Measurements from ENCODE around the gene ATP5PO. TPM values are rescaled to one million over a fixed set of nuclear protein-coding genes. Genes with fewer than 3 reads are reported as not detected.

ATP5PO gene
- total RNA-seq, 1 donor from 2014 or later: 193 TPM

- Mint-ChIP-seq H3K4me1 (ENCODE audit: low read depth) (peaks cover 7% of the 10 kb centered on the region), H3K27ac (no peak overlapping the region), H3K4me3 (ENCODE audit: low read depth) (no peak overlapping the region), H3K9me3 (ENCODE audit: low read depth) (no peaks in the 10 kb centered on the region), H3K36me3 (ENCODE audit: insufficient read depth) (peaks cover 12% of the 10 kb centered on the region), H3K27me3 (peaks cover 7% of the 10 kb centered on the region)
- TF ChIP-seq CTCF (IDR thresholded peaks at IDR 0.05; ENCODE audit: unreplicated experiment): no peak
- DNase-seq (ENCODE audit: low spot score, unreplicated experiment): no peak
Measured at GRCh38 chr21:33898586-33898985, 17.0 kb downstream of the ATP5PO start.

GRCh38 chr21:33897739-33898138 lies 17.9 kb downstream of the ATP5PO start:
- no peak for TF ChIP-seq CTCF (IDR thresholded peaks at IDR 0.05; ENCODE audit: unreplicated experiment)
- H3K4me1 Mint-ChIP-seq (ENCODE audit: low read depth): peaks cover 7% of the 10 kb centered on the region
- H3K27ac Mint-ChIP-seq: no peak overlapping the region
- H3K4me3 Mint-ChIP-seq (ENCODE audit: low read depth): no peak overlapping the region
- H3K27me3 Mint-ChIP-seq: peaks cover 7% of the 10 kb centered on the region
- H3K36me3 Mint-ChIP-seq (ENCODE audit: insufficient read depth): peaks cover 9% of the 10 kb centered on the region
- no peaks in the 10 kb centered on the region for H3K9me3 Mint-ChIP-seq (ENCODE audit: low read depth)
- no peak for DNase-seq (ENCODE audit: low spot score, unreplicated experiment)

- H3K9me3 Mint-ChIP-seq (ENCODE audit: low read depth): no peaks in the 10 kb centered on the region
- H3K27ac Mint-ChIP-seq: no peak overlapping the region
- no peak overlapping the region for H3K4me3 Mint-ChIP-seq (ENCODE audit: low read depth)
- DNase-seq (ENCODE audit: low spot score, unreplicated experiment): no peak
- peaks cover 7% of the 10 kb centered on the region for H3K27me3 Mint-ChIP-seq
- TF ChIP-seq CTCF (IDR thresholded peaks at IDR 0.05; ENCODE audit: unreplicated experiment): no peak
- H3K36me3 Mint-ChIP-seq (ENCODE audit: insufficient read depth): peaks cover 5% of the 10 kb centered on the region
- H3K4me1 Mint-ChIP-seq (ENCODE audit: low read depth): peaks cover 7% of the 10 kb centered on the region
Measured at GRCh38 chr21:33897098-33897497, 18.5 kb downstream of the ATP5PO start.

GRCh38 chr21:33896691-33897090 lies 18.9 kb downstream of the ATP5PO start:
- peaks cover 3% of the 10 kb centered on the region for H3K36me3 Mint-ChIP-seq (ENCODE audit: insufficient read depth)
- peaks cover 7% of the 10 kb centered on the region for H3K27me3 Mint-ChIP-seq
- no peak overlapping the region for H3K4me3 Mint-ChIP-seq (ENCODE audit: low read depth)
- no peak for TF ChIP-seq CTCF (IDR thresholded peaks at IDR 0.05; ENCODE audit: unreplicated experiment)
- H3K4me1 Mint-ChIP-seq (ENCODE audit: low read depth): peaks cover 7% of the 10 kb centered on the region
- DNase-seq (ENCODE audit: low spot score, unreplicated experiment): no peak
- no peak overlapping the region for H3K27ac Mint-ChIP-seq
- H3K9me3 Mint-ChIP-seq (ENCODE audit: low read depth): no peaks in the 10 kb centered on the region

- Mint-ChIP-seq H3K27me3 (peaks cover 7% of the 10 kb centered on the region), H3K27ac (no peak overlapping the region), H3K4me3 (ENCODE audit: low read depth) (no peak overlapping the region), H3K36me3 (ENCODE audit: insufficient read depth) (no peaks in the 10 kb centered on the region), H3K9me3 (ENCODE audit: low read depth) (no peaks in the 10 kb centered on the region), H3K4me1 (ENCODE audit: low read depth) (peaks cover 7% of the 10 kb centered on the region)
- no peak for TF ChIP-seq CTCF (IDR thresholded peaks at IDR 0.05; ENCODE audit: unreplicated experiment)
- no peak for DNase-seq (ENCODE audit: low spot score, unreplicated experiment)
Measured at GRCh38 chr21:33895356-33895755, 20.2 kb downstream of the ATP5PO start.
